GM20000 (cell line): Measurements from ENCODE around the gene FIZ1.

Experiments
- DNase-seq: peaks from one replicate; pipeline ENCODE4 v3.0.0; 2012; ENCODE audit warnings: low spot score
- CTCF ChIP-seq: IDR thresholded peaks from 2 replicates; pipeline ENCODE4 v1.5.1; 2012; ENCODE audit warnings: mild to moderate bottlenecking, control low read depth; ENCODE audit errors: extremely low read depth, missing control alignments

The FIZ1 gene

GRCh38 chr19:55615543-55616394, 16.5 kb upstream of the FIZ1 start:
- no peak for TF ChIP-seq CTCF
- DNase-seq = no peak

- no peak for DNase-seq
- TF ChIP-seq CTCF = no peak
These were observed 15.6 kb upstream of the FIZ1 start for GRCh38 chr19:55614711-55615542.

- no peak for TF ChIP-seq CTCF
- DNase-seq = no peak
These were observed 14.8 kb upstream of the FIZ1 start for GRCh38 chr19:55613930-55614710.

- no peak for TF ChIP-seq CTCF
- DNase-seq = no peak
These were observed 14.1 kb upstream of the FIZ1 start for GRCh38 chr19:55613396-55613795.

GRCh38 chr19:55611983-55612645, 12.8 kb upstream of the FIZ1 start:
- DNase-seq = no peak
- TF ChIP-seq CTCF = no peak

- no peak for TF ChIP-seq CTCF
- DNase-seq = no peak
These were observed 12.1 kb upstream of the FIZ1 start for GRCh38 chr19:55611300-55611982.
